Measurements from ENCODE around the gene ADH6. TPM values are rescaled to one million over a fixed set of nuclear protein-coding genes. Genes with fewer than 3 reads are reported as not detected.
A peak's percentile ranks its signal among the peaks of the same experiment; 100 is the strongest.

ADH6 gene
- total RNA-seq, 1 donor from 2014 or later: 5.2 TPM

DNA sequence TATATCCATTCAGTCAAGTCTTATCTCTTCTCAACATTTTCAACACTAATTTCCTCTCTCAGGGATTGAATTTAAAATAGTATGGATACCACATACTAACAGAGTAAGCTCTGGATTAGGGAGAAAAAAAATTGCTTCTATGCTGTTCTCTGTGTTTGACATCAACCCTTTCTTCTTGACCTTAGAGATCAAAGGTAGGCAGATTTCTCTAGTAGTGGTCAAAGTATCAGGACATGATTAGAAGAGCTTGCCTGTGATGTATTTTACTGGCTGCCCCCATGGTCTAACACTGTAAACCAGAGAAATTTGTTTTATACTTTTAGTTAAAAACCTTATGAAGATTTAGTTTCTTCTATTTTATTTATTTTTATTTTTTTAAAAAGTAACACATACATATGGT, 8.3 kb downstream of the ADH6 start:
- H3K4me1 Mint-ChIP-seq (ENCODE audit: unreplicated experiment): peaks cover 3% of the 10 kb centered on the region
- H3K36me3 Mint-ChIP-seq: no peaks in the 10 kb centered on the region
- no peak for DNase-seq (ENCODE audit: extremely low spot score, unreplicated experiment)
- TF ChIP-seq, protein P1, sequence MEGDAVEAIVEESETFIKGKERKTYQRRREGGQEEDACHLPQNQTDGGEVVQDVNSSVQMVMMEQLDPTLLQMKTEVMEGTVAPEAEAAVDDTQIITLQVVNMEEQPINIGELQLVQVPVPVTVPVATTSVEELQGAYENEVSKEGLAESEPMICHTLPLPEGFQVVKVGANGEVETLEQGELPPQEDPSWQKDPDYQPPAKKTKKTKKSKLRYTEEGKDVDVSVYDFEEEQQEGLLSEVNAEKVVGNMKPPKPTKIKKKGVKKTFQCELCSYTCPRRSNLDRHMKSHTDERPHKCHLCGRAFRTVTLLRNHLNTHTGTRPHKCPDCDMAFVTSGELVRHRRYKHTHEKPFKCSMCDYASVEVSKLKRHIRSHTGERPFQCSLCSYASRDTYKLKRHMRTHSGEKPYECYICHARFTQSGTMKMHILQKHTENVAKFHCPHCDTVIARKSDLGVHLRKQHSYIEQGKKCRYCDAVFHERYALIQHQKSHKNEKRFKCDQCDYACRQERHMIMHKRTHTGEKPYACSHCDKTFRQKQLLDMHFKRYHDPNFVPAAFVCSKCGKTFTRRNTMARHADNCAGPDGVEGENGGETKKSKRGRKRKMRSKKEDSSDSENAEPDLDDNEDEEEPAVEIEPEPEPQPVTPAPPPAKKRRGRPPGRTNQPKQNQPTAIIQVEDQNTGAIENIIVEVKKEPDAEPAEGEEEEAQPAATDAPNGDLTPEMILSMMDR (conservative IDR thresholded peaks at IDR 0.05): no peak
- no peaks in the 10 kb centered on the region for H3K9me3 Mint-ChIP-seq
- H3K4me3 Mint-ChIP-seq: no peak overlapping the region
- H3K27ac Mint-ChIP-seq: no peak overlapping the region
- H3K27me3 Mint-ChIP-seq: no peaks in the 10 kb centered on the region

DNA sequence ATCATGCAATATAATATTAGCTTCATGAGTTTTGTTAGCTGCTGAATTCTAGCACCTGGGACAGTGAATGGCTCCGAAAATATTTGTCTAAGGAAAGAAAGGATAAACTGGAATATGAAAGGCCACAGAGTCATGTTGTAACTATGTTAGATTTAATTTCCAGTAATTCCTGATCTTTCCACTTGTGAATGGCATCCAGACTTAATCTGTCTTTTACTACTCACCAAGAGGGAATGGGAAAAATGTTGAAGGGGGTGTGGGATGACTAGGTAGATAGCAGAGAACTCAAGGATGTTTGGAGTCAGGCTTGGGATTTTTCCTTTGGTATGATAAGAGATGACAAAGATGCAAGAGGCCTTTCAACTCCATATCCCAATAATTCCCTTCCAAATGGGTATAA, 9.4 kb downstream of the ADH6 start:
- Mint-ChIP-seq H3K4me1 (ENCODE audit: unreplicated experiment) (peaks cover 12% of the 10 kb centered on the region), H3K27ac (no peak overlapping the region), H3K4me3 (no peak overlapping the region), H3K9me3 (no peaks in the 10 kb centered on the region), H3K36me3 (no peaks in the 10 kb centered on the region), H3K27me3 (no peaks in the 10 kb centered on the region)
- no peak for DNase-seq (ENCODE audit: extremely low spot score, unreplicated experiment)
- TF ChIP-seq, protein P1 (conservative IDR thresholded peaks at IDR 0.05): no peak

- TF ChIP-seq, protein P1 (conservative IDR thresholded peaks at IDR 0.05): no peak
- H3K4me1 Mint-ChIP-seq (ENCODE audit: unreplicated experiment): peaks cover 12% of the 10 kb centered on the region
- H3K9me3 Mint-ChIP-seq: no peaks in the 10 kb centered on the region
- no peaks in the 10 kb centered on the region for H3K36me3 Mint-ChIP-seq
- DNase-seq (ENCODE audit: extremely low spot score, unreplicated experiment): no peak
- H3K27ac Mint-ChIP-seq: no peak overlapping the region
- no peaks in the 10 kb centered on the region for H3K27me3 Mint-ChIP-seq
- H3K4me3 Mint-ChIP-seq: peak overlapping the region; percentile 8
These were observed 10.3 kb downstream of the ADH6 start for GRCh38 chr4:99208719-99209075.

DNA sequence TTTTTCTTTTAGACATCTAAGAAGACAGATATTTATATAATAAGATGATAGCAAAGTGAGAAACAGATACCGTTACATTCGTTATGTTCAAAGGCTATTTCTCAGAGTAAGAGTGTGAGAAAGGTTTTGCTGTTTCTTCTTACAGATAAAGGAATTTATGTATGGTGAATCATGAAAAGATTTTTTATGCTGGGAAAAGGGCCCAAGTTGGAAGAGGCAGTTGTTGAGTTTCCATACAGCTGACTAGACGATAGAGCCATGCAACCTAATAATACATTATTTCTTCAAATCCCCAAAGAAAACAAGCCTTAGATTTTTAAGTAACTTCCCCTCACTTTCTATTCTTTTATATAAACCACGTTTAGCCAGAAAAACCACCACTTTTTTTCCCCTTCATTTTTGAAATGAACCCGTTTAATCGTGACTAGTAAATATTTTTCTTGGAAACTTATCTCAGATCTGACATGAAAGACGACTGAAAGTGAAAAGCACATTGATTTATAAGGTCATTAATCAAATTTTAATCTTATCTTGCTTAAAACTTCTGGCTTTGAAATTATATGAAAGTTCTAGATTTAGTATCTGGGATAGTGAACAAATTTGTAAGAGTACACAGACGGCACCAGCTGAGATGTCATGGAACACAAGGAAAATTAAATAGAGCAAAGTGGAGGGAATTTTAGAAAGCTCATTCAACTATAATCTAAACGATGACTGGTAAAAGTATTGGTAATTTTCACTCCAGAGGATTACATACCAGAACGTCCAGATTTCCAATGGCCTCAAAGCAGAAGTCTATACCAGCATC, 10.9 kb downstream of the ADH6 start:
- Mint-ChIP-seq H3K27me3 (no peaks in the 10 kb centered on the region), H3K4me1 (ENCODE audit: unreplicated experiment) (peaks cover 12% of the 10 kb centered on the region), H3K27ac (no peak overlapping the region), H3K9me3 (no peaks in the 10 kb centered on the region), H3K36me3 (no peaks in the 10 kb centered on the region), H3K4me3 (no peak overlapping the region)
- TF ChIP-seq, protein P1 (conservative IDR thresholded peaks at IDR 0.05): no peak
- DNase-seq (ENCODE audit: extremely low spot score, unreplicated experiment): no peak

GRCh38 chr4:99207069-99207743, 11.8 kb downstream of the ADH6 start:
- H3K4me1 Mint-ChIP-seq (ENCODE audit: unreplicated experiment): peaks cover 12% of the 10 kb centered on the region
- no peak overlapping the region for H3K4me3 Mint-ChIP-seq
- no peaks in the 10 kb centered on the region for H3K9me3 Mint-ChIP-seq
- no peak overlapping the region for H3K27ac Mint-ChIP-seq
- TF ChIP-seq, protein P1 (conservative IDR thresholded peaks at IDR 0.05): no peak
- no peaks in the 10 kb centered on the region for H3K36me3 Mint-ChIP-seq
- no peak for DNase-seq (ENCODE audit: extremely low spot score, unreplicated experiment)
- H3K27me3 Mint-ChIP-seq: no peaks in the 10 kb centered on the region

Measured in type B pancreatic cell (in vitro differentiated cells).